Cardiac fibroblast (primary cell): ENCODE data around the gene CEP112.

Source experiments
- DNase-seq, 2 donors: peaks; one replicate each; pipeline versions ENCODE4 v3.0.0 to v3.0.0-alpha.2; 2010; ENCODE audit warnings: low read depth in 2 of 2
- H3K4me3 ChIP-seq, 2 donors: replicated peaks in 1 of 2; 1 replicate in 1 of 2; 2 replicates in 1 of 2; pipeline ENCODE4 v1.5.1; 2011; ENCODE audit warnings: low read depth in 2 of 2, low read length in 2 of 2, mild to moderate bottlenecking in 2 of 2, moderate library complexity in 1 of 2
- CTCF ChIP-seq: IDR thresholded peaks from one replicate; pipeline ENCODE4 v1.5.1; 2011; ENCODE audit warnings: low read depth, mild to moderate bottlenecking, low read length, inconsistent platforms

Gene CEP112

GRCh38 chr17:65756760-65757159 is 435.2 kb downstream of the CEP112 start:
- H3K4me3 ChIP-seq, result no peak overlapping the region
- peak in 1 of 2 donors; percentile 21 for DNase-seq
- no peak for TF ChIP-seq CTCF

GRCh38 chr17:65755799-65756198 is 436.1 kb downstream of the CEP112 start:
- H3K4me3 ChIP-seq, result no peak overlapping the region
- no peak for DNase-seq
- no peak for TF ChIP-seq CTCF

GRCh38 chr17:65754630-65755029 is 437.3 kb downstream of the CEP112 start:
- TF ChIP-seq CTCF, result no peak
- no peak overlapping the region for H3K4me3 ChIP-seq

GRCh38 chr17:65754081-65754480 is 437.9 kb downstream of the CEP112 start:
- DNase-seq, result no peak
- TF ChIP-seq CTCF, result no peak
- H3K4me3 ChIP-seq, result no peak overlapping the region

More at GRCh38 chr17:65754630-65755029, 437.3 kb downstream of the CEP112 start:
- no peak for DNase-seq

GRCh38 chr17:65753348-65753747 is 438.6 kb downstream of the CEP112 start:
- TF ChIP-seq CTCF, result no peak
- no peak overlapping the region for H3K4me3 ChIP-seq
- DNase-seq, result no peak

- no peak for TF ChIP-seq CTCF
- no peak for DNase-seq
- no peak overlapping the region for H3K4me3 ChIP-seq
Measured at GRCh38 chr17:65751263-65751662, 440.7 kb downstream of the CEP112 start.

GRCh38 chr17:65750631-65751115 is 441.3 kb downstream of the CEP112 start:
- TF ChIP-seq CTCF, result no peak
- DNase-seq, result peak; percentile 92 to 93
- no peak overlapping the region for H3K4me3 ChIP-seq
